Adrenal gland (tissue), 12 donors: ENCODE results near the gene CAMTA1. TPM values are rescaled to one million over a fixed set of nuclear protein-coding genes. Genes with fewer than 3 reads are reported as not detected.

Experiments used
- DNase-seq, 7 donors: peaks; one replicate each; pipeline ENCODE4 v3.0.0-alpha.2; 2019 to 2020
- H3K27ac ChIP-seq, 5 donors: fragments of 200-600 bp; sonication (generic) in 4 of 5; 1 replicate in 3 of 5; 2 replicates in 2 of 5; pipeline versions ENCODE4 v1.5.1 to v1.8.0; 2016 to 2020; ENCODE audit warnings: mild to moderate bottlenecking in 1 of 5
- H3K27me3 ChIP-seq: fragments of 200-600 bp; 2 replicates; pipeline ENCODE4 v1.8.0; 2021
- H3K36me3 ChIP-seq, 2 donors: fragments of 200-600 bp; replicated peaks in 1 of 2; 1 replicate in 1 of 2; 2 replicates in 1 of 2; pipeline versions ENCODE4 v1.5.1 to v1.8.0; 2018 to 2022
- H3K4me1 ChIP-seq, 2 donors: fragments of 200-600 bp; replicated peaks in 1 of 2; 1 replicate in 1 of 2; 2 replicates in 1 of 2; pipeline versions ENCODE4 v1.5.1 to v1.8.0; 2018 to 2021
- H3K4me3 ChIP-seq, 4 donors: fragments of 200-600 bp; sonication (generic) in 3 of 4; one replicate each; pipeline ENCODE4 v1.5.1; 2016 to 2018
- H3K9me3 ChIP-seq, 3 donors: fragments of 200-600 bp; sonication (generic) in 1 of 3; replicated peaks in 1 of 3; 1 replicate in 2 of 3; 2 replicates in 1 of 3; pipeline versions ENCODE4 v1.5.1 to v1.8.0; 2016 to 2021
- CTCF ChIP-seq, 6 experiments: fragments of 450-650 bp in 4 of 6; fragments of 200-600 bp in 2 of 6; sonication (generic) in 1 of 6; IDR thresholded peaks; 1 replicate in 5 of 6; 2 replicates in 1 of 6; pipeline versions ENCODE4 v1.5.1 to v1.8.0; 2016 to 2021; ENCODE audit warnings: antibody characterized with exemption in 6 of 6, mild to moderate bottlenecking in 2 of 6, moderate library complexity in 1 of 6
- POLR2A ChIP-seq, 2 donors: fragments of 450-650 bp; IDR thresholded peaks; one replicate each; pipeline ENCODE4 v1.6.1; 2017; ENCODE audit warnings: antibody characterized with exemption in 2 of 2, mild to moderate bottlenecking in 2 of 2, moderate library complexity in 1 of 2
- WGBS, 4 donors: extraction: QIAGEN DNeasy Blood & Tissue Kit in 2 of 4; methylation state at CpG; one replicate each; pipeline versions ENCODE4 v1.1.5 to v1.1.7; 2013 to 2017; 5-methylcytosine and 5-hydroxymethylcytosine counted together
- intact Hi-C, 2 donors: fragments of 100-400 bp; cut with DNase I; formaldehyde crosslinking; loops; one replicate each; pipeline versions ENCODE4 v1.14.1 to v1.15.0; 2022 to 2023
- polyA plus RNA-seq, 3 donors: library from polyadenylated mRNA; stranded (reverse); fragments of 200-250 nt in 2 of 3; fragments of 350-450 nt in 1 of 3; fragmentation: Illumina TruSeq in 1 of 3; extraction: RNeasy Lipid Tissue Mini Kit (QIAGEN cat#74804) in 1 of 3; gene quantifications; one replicate each; pipeline ENCODE4 v1.2.3, GENCODE V29; 2013 to 2014
- total RNA-seq, 9 donors: library from RNA; depleted of rRNA in 4 of 9; stranded (reverse); fragments of >200 nt in 4 of 9; fragments of 120-200 nt in 1 of 9; fragmentation: NEBNext Ultra II Directional in 1 of 9; extraction: Animal tissue kit (Norgen Biotek cat#: 25700) in 1 of 9; gene quantifications; one replicate each; pipeline versions ENCODE4 v1.1.0 to v1.2.4, GENCODE V29; 2013 to 2023
- donor health status: healthy with polysubstance abuse.
- donor health status: Bipolar disorder and iron deficiency.
- donor health status: DM: yes; HTN: yes; CAD: no.
- donor health status: DM: no; HTN: no; CAD: no.
- donor health status: DM: no; HTN: no; CAD: no.
- donor health status: DM: yes; HTN: yes; CAD: no.

The CAMTA1 gene
- total and polyA plus RNA-seq, 12 donors = 62.9 to 141 (median 96.9) TPM

GRCh38 chr1:7491109-7491817 is 706.0 kb downstream of the CAMTA1 start:
- Histone ChIP-seq H3K27ac (peak overlapping the region in 3 of 5 donors; percentile 10 to 66 (median 62)), H3K27me3 (no peaks in the 10 kb centered on the region), H3K9me3 (no peaks in the 10 kb centered on the region), H3K36me3 (no peaks in the 10 kb centered on the region), H3K4me1 (peaks cover 0 to 7% of the 10 kb centered on the region in 2 donors), H3K4me3 (no peak overlapping the region)
- peak in 3 of 7 donors; percentile 29 to 59 (median 47) for DNase-seq
- TF ChIP-seq POLR2A (IDR thresholded peaks at IDR 0.05) (no peak), CTCF (IDR thresholded peaks at IDR 0.05) (no peak)
- intact Hi-C loops = no loop called here
- WGBS, 4 donors = 66 to 72% (median 68%) methylated on average over 17 of the region's 17 CpGs

GRCh38 chr1:7491818-7492173 is 706.5 kb downstream of the CAMTA1 start:
- DNase-seq = no peak
- Histone ChIP-seq H3K27me3 (no peaks in the 10 kb centered on the region), H3K27ac (peak overlapping the region in 2 of 5 donors; percentile 47 to 66), H3K4me1 (peaks cover 0 to 7% of the 10 kb centered on the region in 2 donors), H3K36me3 (no peaks in the 10 kb centered on the region), H3K4me3 (no peak overlapping the region), H3K9me3 (no peaks in the 10 kb centered on the region)
- TF ChIP-seq CTCF (IDR thresholded peaks at IDR 0.05) (no peak), POLR2A (IDR thresholded peaks at IDR 0.05) (no peak)
- 44 to 64% (median 55%) methylated on average over 4 to 7 of the region's 7 CpGs for WGBS, 4 donors
- intact Hi-C loops = no loop called here

GRCh38 chr1:7493711-7494454 is 708.6 kb downstream of the CAMTA1 start:
- WGBS, 4 donors = 82 to 87% (median 85%) methylated on average over 9 to 17 of the region's 17 CpGs
- Histone ChIP-seq H3K9me3 (no peaks in the 10 kb centered on the region), H3K27me3 (no peaks in the 10 kb centered on the region), H3K4me3 (no peak overlapping the region), H3K36me3 (no peaks in the 10 kb centered on the region), H3K4me1 (peaks cover 0 to 7% of the 10 kb centered on the region in 2 donors), H3K27ac (no peak overlapping the region)
- DNase-seq = no peak
- TF ChIP-seq POLR2A (IDR thresholded peaks at IDR 0.05) (no peak), CTCF (IDR thresholded peaks at IDR 0.05) (no peak)
- intact Hi-C loops = no loop called here

- WGBS, 4 donors = 67 to 87% (median 73%) methylated on average over 11 of the region's 11 CpGs
- no peaks in the 10 kb centered on the region for H3K36me3 ChIP-seq
- no peak for DNase-seq
- no peak for TF ChIP-seq CTCF (IDR thresholded peaks at IDR 0.05)
- TF ChIP-seq POLR2A (IDR thresholded peaks at IDR 0.05) = no peak
- H3K4me3 ChIP-seq = no peak overlapping the region
- H3K27me3 ChIP-seq = no peaks in the 10 kb centered on the region
- H3K9me3 ChIP-seq = no peaks in the 10 kb centered on the region
- H3K27ac ChIP-seq = no peak overlapping the region
- peaks cover 0 to 7% of the 10 kb centered on the region in 2 donors for H3K4me1 ChIP-seq
- intact Hi-C loops = no loop called here
These were observed 710.7 kb downstream of the CAMTA1 start for GRCh38 chr1:7495962-7496361.
